ENCODE data around the gene CBLC.
A peak's percentile ranks its signal among the peaks of the same experiment; 100 is the strongest.

The CBLC gene

DNA sequence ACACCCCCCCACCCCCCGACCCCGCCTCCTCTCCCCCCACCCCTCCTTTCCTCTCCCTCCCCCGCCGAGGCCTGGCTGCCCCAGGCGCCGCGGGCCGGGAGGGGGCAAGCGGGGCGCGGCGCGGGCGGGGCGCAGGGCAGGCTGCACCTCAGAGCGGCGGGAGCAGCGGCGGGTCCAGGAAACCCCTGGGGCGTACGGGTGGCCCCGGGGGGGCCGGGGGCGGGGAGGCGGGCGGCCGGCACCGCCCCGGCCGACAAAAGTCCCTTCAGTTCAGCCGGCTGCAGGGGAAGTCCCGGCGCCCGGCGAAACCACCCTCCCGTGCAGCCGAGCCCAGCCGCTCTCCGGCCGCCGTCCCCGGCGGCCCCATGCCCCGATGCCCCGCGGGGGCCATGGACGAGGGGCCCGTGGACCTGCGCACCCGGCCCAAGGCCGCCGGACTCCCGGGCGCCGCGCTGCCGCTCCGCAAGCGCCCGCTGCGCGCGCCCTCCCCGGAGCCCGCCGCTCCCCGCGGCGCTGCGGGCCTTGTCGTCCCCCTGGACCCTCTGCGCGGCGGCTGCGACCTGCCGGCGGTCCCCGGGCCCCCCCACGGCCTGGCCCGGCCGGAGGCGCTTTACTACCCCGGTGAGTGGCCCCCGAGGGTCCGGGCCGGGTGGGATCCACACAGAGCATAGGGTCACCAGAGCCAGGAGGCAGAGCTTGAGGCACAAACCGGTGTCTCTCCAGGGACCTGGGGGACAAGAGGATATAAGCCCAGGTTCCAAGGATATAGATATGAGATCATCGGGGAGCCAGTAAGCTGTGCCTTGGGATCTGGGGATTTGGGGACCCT, 29.1 kb upstream of the CBLC start, which contains the start of gene BCL3 (continued):
- TF ChIP-seq, protein P1, sequence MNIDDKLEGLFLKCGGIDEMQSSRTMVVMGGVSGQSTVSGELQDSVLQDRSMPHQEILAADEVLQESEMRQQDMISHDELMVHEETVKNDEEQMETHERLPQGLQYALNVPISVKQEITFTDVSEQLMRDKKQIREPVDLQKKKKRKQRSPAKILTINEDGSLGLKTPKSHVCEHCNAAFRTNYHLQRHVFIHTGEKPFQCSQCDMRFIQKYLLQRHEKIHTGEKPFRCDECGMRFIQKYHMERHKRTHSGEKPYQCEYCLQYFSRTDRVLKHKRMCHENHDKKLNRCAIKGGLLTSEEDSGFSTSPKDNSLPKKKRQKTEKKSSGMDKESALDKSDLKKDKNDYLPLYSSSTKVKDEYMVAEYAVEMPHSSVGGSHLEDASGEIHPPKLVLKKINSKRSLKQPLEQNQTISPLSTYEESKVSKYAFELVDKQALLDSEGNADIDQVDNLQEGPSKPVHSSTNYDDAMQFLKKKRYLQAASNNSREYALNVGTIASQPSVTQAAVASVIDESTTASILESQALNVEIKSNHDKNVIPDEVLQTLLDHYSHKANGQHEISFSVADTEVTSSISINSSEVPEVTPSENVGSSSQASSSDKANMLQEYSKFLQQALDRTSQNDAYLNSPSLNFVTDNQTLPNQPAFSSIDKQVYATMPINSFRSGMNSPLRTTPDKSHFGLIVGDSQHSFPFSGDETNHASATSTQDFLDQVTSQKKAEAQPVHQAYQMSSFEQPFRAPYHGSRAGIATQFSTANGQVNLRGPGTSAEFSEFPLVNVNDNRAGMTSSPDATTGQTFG (tag by site-specific recombination; IDR thresholded peaks at IDR 0.05; ENCODE audit: borderline replicate concordance): no peak
- 0 out of 2 replicates have a peak, but pooled peaks have one; percentile 13 for TF ChIP-seq ZNF335 (tag by site-specific recombination; conservative IDR thresholded peaks at IDR 0.05)
- TF ChIP-seq ZNF629 (tag by site-specific recombination; IDR thresholded peaks at IDR 0.05): no peak
- peak; percentile 88 for TF ChIP-seq GLIS1 (tag by site-specific recombination; IDR thresholded peaks at IDR 0.05)
- TF ChIP-seq, protein P2, sequence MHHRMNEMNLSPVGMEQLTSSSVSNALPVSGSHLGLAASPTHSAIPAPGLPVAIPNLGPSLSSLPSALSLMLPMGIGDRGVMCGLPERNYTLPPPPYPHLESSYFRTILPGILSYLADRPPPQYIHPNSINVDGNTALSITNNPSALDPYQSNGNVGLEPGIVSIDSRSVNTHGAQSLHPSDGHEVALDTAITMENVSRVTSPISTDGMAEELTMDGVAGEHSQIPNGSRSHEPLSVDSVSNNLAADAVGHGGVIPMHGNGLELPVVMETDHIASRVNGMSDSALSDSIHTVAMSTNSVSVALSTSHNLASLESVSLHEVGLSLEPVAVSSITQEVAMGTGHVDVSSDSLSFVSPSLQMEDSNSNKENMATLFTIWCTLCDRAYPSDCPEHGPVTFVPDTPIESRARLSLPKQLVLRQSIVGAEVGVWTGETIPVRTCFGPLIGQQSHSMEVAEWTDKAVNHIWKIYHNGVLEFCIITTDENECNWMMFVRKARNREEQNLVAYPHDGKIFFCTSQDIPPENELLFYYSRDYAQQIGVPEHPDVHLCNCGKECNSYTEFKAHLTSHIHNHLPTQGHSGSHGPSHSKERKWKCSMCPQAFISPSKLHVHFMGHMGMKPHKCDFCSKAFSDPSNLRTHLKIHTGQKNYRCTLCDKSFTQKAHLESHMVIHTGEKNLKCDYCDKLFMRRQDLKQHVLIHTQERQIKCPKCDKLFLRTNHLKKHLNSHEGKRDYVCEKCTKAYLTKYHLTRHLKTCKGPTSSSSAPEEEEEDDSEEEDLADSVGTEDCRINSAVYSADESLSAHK (tag by site-specific recombination; IDR thresholded peaks at IDR 0.05): no peak
- no peak for TF ChIP-seq GFI1B (tag by site-specific recombination; IDR thresholded peaks at IDR 0.05)
- TF ChIP-seq, protein P3, sequence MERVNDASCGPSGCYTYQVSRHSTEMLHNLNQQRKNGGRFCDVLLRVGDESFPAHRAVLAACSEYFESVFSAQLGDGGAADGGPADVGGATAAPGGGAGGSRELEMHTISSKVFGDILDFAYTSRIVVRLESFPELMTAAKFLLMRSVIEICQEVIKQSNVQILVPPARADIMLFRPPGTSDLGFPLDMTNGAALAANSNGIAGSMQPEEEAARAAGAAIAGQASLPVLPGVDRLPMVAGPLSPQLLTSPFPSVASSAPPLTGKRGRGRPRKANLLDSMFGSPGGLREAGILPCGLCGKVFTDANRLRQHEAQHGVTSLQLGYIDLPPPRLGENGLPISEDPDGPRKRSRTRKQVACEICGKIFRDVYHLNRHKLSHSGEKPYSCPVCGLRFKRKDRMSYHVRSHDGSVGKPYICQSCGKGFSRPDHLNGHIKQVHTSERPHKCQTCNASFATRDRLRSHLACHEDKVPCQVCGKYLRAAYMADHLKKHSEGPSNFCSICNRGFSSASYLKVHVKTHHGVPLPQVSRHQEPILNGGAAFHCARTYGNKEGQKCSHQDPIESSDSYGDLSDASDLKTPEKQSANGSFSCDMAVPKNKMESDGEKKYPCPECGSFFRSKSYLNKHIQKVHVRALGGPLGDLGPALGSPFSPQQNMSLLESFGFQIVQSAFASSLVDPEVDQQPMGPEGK (tag by site-specific recombination; IDR thresholded peaks at IDR 0.05): peak; percentile 35; the same call in 1 of the 2 replicates
- 0 out of 2 replicates have a peak, but pooled peaks have one; percentile 14 for TF ChIP-seq GLIS2 (tag by site-specific recombination; IDR thresholded peaks at IDR 0.05)
- no peak for TF ChIP-seq ZBTB21 (tag by site-specific recombination; IDR thresholded peaks at IDR 0.05)

DNA sequence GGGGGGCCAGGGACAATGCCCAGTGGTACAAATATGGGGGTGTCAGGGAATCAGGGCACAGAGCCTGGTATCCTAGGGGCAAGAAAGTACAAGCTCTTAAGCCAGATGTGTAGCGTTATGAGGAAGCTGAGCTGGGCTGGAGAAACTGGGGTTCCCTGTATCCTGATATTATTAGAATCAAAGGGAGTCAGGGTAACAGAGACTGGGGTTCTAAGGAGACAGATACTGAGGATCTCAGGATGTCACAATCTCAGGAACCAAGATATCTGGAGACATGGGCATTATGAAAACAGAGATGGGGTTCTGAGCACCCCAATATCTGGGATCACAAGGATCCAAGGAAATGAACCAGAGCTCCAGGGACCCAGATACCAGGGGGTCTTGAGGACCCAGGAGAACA, 28.4 kb upstream of the CBLC start:
- Histone ChIP-seq H3K36me3 (ENCODE audit: control insufficient read depth in 2 of 2, insufficient read depth in 1 of 2, low read length in 2 of 2) (peaks cover 6 to 8% of the 10 kb centered on the region in 2 experiments; a peak in 2 of 3 replicates), H3K4me1 (ENCODE audit: control insufficient read depth, insufficient read depth, low read length) (peaks cover 14% of the 10 kb centered on the region), H3K27ac (ENCODE audit: extremely low read depth, low read depth, low read length) (no peak overlapping the region), H3K4me3 (ENCODE audit: low read depth, low read length) (peak overlapping the region; percentile 35), H3K9me3 (ENCODE audit: control insufficient read depth, insufficient read depth, low read depth, low read length) (no peaks in the 10 kb centered on the region)
- ChIA-PET CTCF (interaction anchor here (0.5 to 1.3 kb wide), 6 partner anchors 8 to 395 kb away, joined by 3 to 4 read pairs (median 3); no protein-coding TSS in a partner anchor), POLR2A (interaction anchor here (0.5 to 0.9 kb wide), 5 partner anchors 21 to 254 kb away, joined by 3 to 6 read pairs (median 5); no protein-coding TSS in a partner anchor)
- TF ChIP-seq ZNF132 (tag by site-specific recombination; IDR thresholded peaks at IDR 0.05; ENCODE audit: borderline replicate concordance) (no peak), ZNF580 (tag by site-specific recombination; IDR thresholded peaks at IDR 0.05) (no peak), ZBTB10 (tag by site-specific recombination; IDR thresholded peaks at IDR 0.05) (peak; percentile 53; the same call in 1 of the 2 replicates), ZNF114 (tag by site-specific recombination; IDR thresholded peaks at IDR 0.05) (no peak), TCF7L2 (IDR thresholded peaks at IDR 0.05; ENCODE audit: borderline replicate concordance, low read depth, low read length) (no peak), ZNF596 (tag by site-specific recombination; IDR thresholded peaks at IDR 0.05) (no peak), ZNF2 (tag by site-specific recombination; IDR thresholded peaks at IDR 0.05) (no peak)
- TF ChIP-seq, protein P3 (tag by site-specific recombination; IDR thresholded peaks at IDR 0.05): 0 out of 2 replicates have a peak, but pooled peaks have one; percentile 15
